HCT116 (cell line): ENCODE measurements around the gene COG5.

ENCODE experiments used
- CTCF ChIP-seq, 3 experiments: fragments of 200-600 bp in 1 of 3; sonication (generic) in 1 of 3; IDR thresholded peaks in 2 of 3; conservative IDR thresholded peaks in 1 of 3; 2 replicates each; pipeline ENCODE4 v1.5.1; 2012 to 2017; ENCODE audit warnings: low read depth in 2 of 3, low read length in 2 of 3, antibody characterized with exemption in 1 of 3, borderline replicate concordance in 1 of 3, control low read depth in 1 of 3, mild to moderate bottlenecking in 1 of 3, mixed read lengths in 1 of 3, mixed run types in 1 of 3, moderate library complexity in 1 of 3; ENCODE audit not compliant: insufficient read depth in 1 of 3
- EZH2 ChIP-seq: fragments of 200-600 bp; sonication (generic); IDR thresholded peaks from 2 replicates; pipeline ENCODE4 v1.6.1; 2017; ENCODE audit warnings: antibody characterized with exemption, mixed run types
- EZH2phosphoT487 ChIP-seq: fragments of 200-600 bp; IDR thresholded peaks from 2 replicates; pipeline ENCODE4 v1.6.1; 2018; ENCODE audit warnings: antibody characterized with exemption, borderline replicate concordance
- FOSL1 ChIP-seq: IDR thresholded peaks from 2 replicates; pipeline ENCODE4 v1.6.1; 2012; ENCODE audit warnings: low read depth
- JUND ChIP-seq: IDR thresholded peaks from 2 replicates; pipeline ENCODE4 v1.6.1; 2012
- POLR2AphosphoS5 ChIP-seq: IDR thresholded peaks from 2 replicates; pipeline ENCODE4 v1.6.1; 2011; ENCODE audit warnings: mild to moderate bottlenecking, low read depth, low read length, moderate library complexity
- ZBTB33 ChIP-seq: IDR thresholded peaks from 2 replicates; pipeline ENCODE4 v1.6.1; 2011; ENCODE audit warnings: mild to moderate bottlenecking, low read length, moderate library complexity; ENCODE audit not compliant: insufficient replicate concordance; ENCODE audit errors: extremely low read depth

- TF ChIP-seq JUND = no peak
- TF ChIP-seq EZH2 = no peak
- TF ChIP-seq FOSL1 = no peak
- no peak for TF ChIP-seq ZBTB33
- TF ChIP-seq CTCF (IDR thresholded peaks at IDR 0.05 in 2 of 3, conservative IDR thresholded peaks at IDR 0.05 in 1 of 3; ENCODE audit: borderline replicate concordance in 1 of 3, insufficient read depth in 1 of 3, low read depth in 2 of 3, low read length in 2 of 3) = no peak
- no peak for TF ChIP-seq POLR2AphosphoS5
- no peak for TF ChIP-seq EZH2phosphoT487
Observed at GRCh38 chr7:107268594-107268993, 295.1 kb downstream of the COG5 start.
